Fibroblast of lung (primary cell): Measurements from ENCODE around the gene SCYGR1. TPM values are rescaled to one million over a fixed set of nuclear protein-coding genes. Genes with fewer than 3 reads are reported as not detected.

Experiments used
- DNase-seq, 2 donors: peaks; one replicate each; pipeline versions ENCODE4 v3.0.0 to v3.0.0-alpha.2; 2010; ENCODE audit warnings: low read depth in 2 of 2
- H2AFZ ChIP-seq: 2 replicates; pipeline ENCODE4 v1.5.1; 2012; ENCODE audit warnings: low read length, control low read depth, inconsistent platforms
- H3K27ac ChIP-seq: 2 replicates; pipeline ENCODE4 v1.5.1; 2011; ENCODE audit warnings: low read length, control low read depth; ENCODE audit not compliant: insufficient read depth
- H3K27me3 ChIP-seq: 2 replicates; pipeline ENCODE4 v1.5.1; 2011; ENCODE audit warnings: mild to moderate bottlenecking, low read length; ENCODE audit not compliant: control insufficient read depth, insufficient read depth
- H3K36me3 ChIP-seq: 2 replicates; pipeline ENCODE4 v1.5.1; 2011; ENCODE audit warnings: low read length; ENCODE audit not compliant: control insufficient read depth, insufficient read depth
- H3K4me1 ChIP-seq: 2 replicates; pipeline ENCODE4 v1.5.1; 2011; ENCODE audit warnings: low read length; ENCODE audit not compliant: control insufficient read depth, insufficient read depth; ENCODE audit errors: extremely low read depth
- H3K4me2 ChIP-seq: 2 replicates; pipeline ENCODE4 v1.5.1; 2011; ENCODE audit warnings: low read length, control low read depth; ENCODE audit not compliant: insufficient read depth; ENCODE audit errors: extremely low read depth
- H3K4me3 ChIP-seq, 4 experiments: fragments of 200-600 bp in 1 of 4; sonication (generic) in 1 of 4; replicated peaks in 1 of 4; 2 replicates each; pipeline ENCODE4 v1.5.1; 2011 to 2016; ENCODE audit warnings: low read length in 4 of 4, low read depth in 3 of 4, mild to moderate bottlenecking in 3 of 4, control low read depth in 2 of 4, inconsistent platforms in 1 of 4, mixed read lengths in 1 of 4; ENCODE audit not compliant: insufficient read depth in 1 of 4; ENCODE audit errors: control extremely low read depth in 1 of 4
- H3K79me2 ChIP-seq: 2 replicates; pipeline ENCODE4 v1.5.1; 2012; ENCODE audit warnings: mild to moderate bottlenecking, low read length, inconsistent platforms; ENCODE audit not compliant: control insufficient read depth, insufficient read depth
- H3K9ac ChIP-seq: 2 replicates; pipeline ENCODE4 v1.5.1; 2011; ENCODE audit warnings: mild to moderate bottlenecking, low read length, control low read depth; ENCODE audit not compliant: insufficient read depth
- H3K9me3 ChIP-seq: 2 replicates; pipeline ENCODE4 v1.5.1; 2012; ENCODE audit warnings: low read depth, low read length; ENCODE audit not compliant: control insufficient read depth, insufficient read depth
- H4K20me1 ChIP-seq: 2 replicates; pipeline ENCODE4 v1.5.1; 2011; ENCODE audit warnings: low read length; ENCODE audit not compliant: control insufficient read depth, insufficient read depth; ENCODE audit errors: extremely low read depth
- CTCF ChIP-seq, 2 donors: IDR thresholded peaks in 1 of 2; conservative IDR thresholded peaks in 1 of 2; 1 replicate in 1 of 2; 2 replicates in 1 of 2; pipeline ENCODE4 v1.5.1; 2011 to 2012; ENCODE audit warnings: low read length in 2 of 2, control low read depth in 1 of 2, inconsistent platforms in 1 of 2, low read depth in 1 of 2, mild to moderate bottlenecking in 1 of 2
- EZH2 ChIP-seq: IDR thresholded peaks from 2 replicates; pipeline ENCODE4 v1.5.1; 2012; ENCODE audit warnings: low read length, control low read depth, mild to moderate bottlenecking; ENCODE audit errors: missing control alignments
- polyA plus RNA-seq, 2 donors: library from polyadenylated mRNA; depleted of rRNA in 1 of 2; stranded (reverse) in 1 of 2; unstranded in 1 of 2; fragments of >200 nt; gene quantifications; 2 replicates each; pipeline ENCODE4 v1.2.1, GENCODE V29; 2011 to 2012; ENCODE audit warnings: missing spikeins in 1 of 2
- total RNA-seq: library from RNA; depleted of rRNA; stranded (reverse); fragments of >200 nt; gene quantifications from 2 replicates; pipeline ENCODE4 v1.2.1, GENCODE V29; 2014

SCYGR1 gene
- total and polyA plus RNA-seq, 2 donors (not counting 1 experiment from before 2014, with no cell fraction given): not detected

DNA sequence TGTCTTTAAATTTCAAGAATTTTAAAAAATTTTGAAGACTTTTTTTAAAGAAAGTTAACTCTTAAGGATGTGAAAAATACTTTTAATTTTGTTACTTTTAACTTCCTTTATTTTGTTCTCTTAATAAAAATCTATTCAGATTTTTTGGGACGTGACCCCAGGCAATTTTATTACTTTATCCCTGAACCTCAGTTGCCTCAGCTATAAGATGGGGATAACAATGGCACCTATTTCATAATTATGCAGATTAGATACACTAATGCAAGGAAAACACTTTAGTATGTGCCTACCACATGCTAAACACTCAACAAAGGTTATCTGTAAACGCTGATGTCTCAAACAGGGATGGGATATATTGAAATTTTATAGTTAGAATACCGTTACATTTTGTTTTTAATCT is 1.5 kb upstream of the SCYGR1 start:
- no peaks in the 10 kb centered on the region for H3K27me3 ChIP-seq
- H2AFZ ChIP-seq: no peak overlapping the region
- H3K79me2 ChIP-seq: no peaks in the 10 kb centered on the region
- no peak overlapping the region for H3K4me2 ChIP-seq
- peaks cover 2% of the 10 kb centered on the region for H3K4me1 ChIP-seq
- no peaks in the 10 kb centered on the region for H3K9me3 ChIP-seq
- H3K36me3 ChIP-seq: no peaks in the 10 kb centered on the region
- H3K27ac ChIP-seq: peak overlapping the region; percentile 42
- TF ChIP-seq CTCF (conservative IDR thresholded peaks at IDR 0.05 in 1 of 2, IDR thresholded peaks at IDR 0.05 in 1 of 2; ENCODE audit: low read depth in 1 of 2, low read length in 2 of 2) (no peak), EZH2 (no peak)
- H3K4me3 ChIP-seq: no peak overlapping the region
- no peak for DNase-seq
- H3K9ac ChIP-seq: no peak overlapping the region
- H4K20me1 ChIP-seq: no peaks in the 10 kb centered on the region

GRCh38 chr2:227388537-227389011 is 825 bp upstream of the SCYGR1 start:
- no peaks in the 10 kb centered on the region for H3K9me3 ChIP-seq
- no peak overlapping the region for H2AFZ ChIP-seq
- H3K36me3 ChIP-seq: no peaks in the 10 kb centered on the region
- DNase-seq: peak; percentile 94 to 96
- no peak for TF ChIP-seq CTCF (conservative IDR thresholded peaks at IDR 0.05 in 1 of 2, IDR thresholded peaks at IDR 0.05 in 1 of 2; ENCODE audit: low read depth in 1 of 2, low read length in 2 of 2)
- no peak for TF ChIP-seq EZH2
- no peak overlapping the region for H3K4me3 ChIP-seq
- H4K20me1 ChIP-seq: no peaks in the 10 kb centered on the region
- no peak overlapping the region for H3K4me2 ChIP-seq
- peaks cover 2% of the 10 kb centered on the region for H3K4me1 ChIP-seq
- H3K9ac ChIP-seq: no peak overlapping the region
- H3K79me2 ChIP-seq: no peaks in the 10 kb centered on the region
- H3K27ac ChIP-seq: peak overlapping the region; percentile 80
- no peaks in the 10 kb centered on the region for H3K27me3 ChIP-seq

- H3K27ac ChIP-seq: no peak overlapping the region
- no peak overlapping the region for H3K4me2 ChIP-seq
- no peaks in the 10 kb centered on the region for H3K79me2 ChIP-seq
- no peaks in the 10 kb centered on the region for H3K9me3 ChIP-seq
- H4K20me1 ChIP-seq: no peaks in the 10 kb centered on the region
- H3K4me3 ChIP-seq: no peak overlapping the region
- TF ChIP-seq CTCF (conservative IDR thresholded peaks at IDR 0.05 in 1 of 2, IDR thresholded peaks at IDR 0.05 in 1 of 2; ENCODE audit: low read depth in 1 of 2, low read length in 2 of 2) (no peak), EZH2 (no peak)
- peaks cover 2% of the 10 kb centered on the region for H3K4me1 ChIP-seq
- H3K27me3 ChIP-seq: no peaks in the 10 kb centered on the region
- H2AFZ ChIP-seq: no peak overlapping the region
- H3K36me3 ChIP-seq: no peaks in the 10 kb centered on the region
- DNase-seq: no peak
- H3K9ac ChIP-seq: no peak overlapping the region
Observed at GRCh38 chr2:227386630-227387029, 1.1 kb downstream of the SCYGR1 start.
